HepG2 (cell line): ENCODE data around the gene ELOVL5. TPM values are rescaled to one million over a fixed set of nuclear protein-coding genes. Genes with fewer than 3 reads are reported as not detected.

Experiments used
- ATAC-seq: fragments of 200-7000 bp; cut with Tn5 transposase; 3 replicates; pipeline ENCODE4 v1.9.1; 2020; ENCODE audit warnings: mild to moderate bottlenecking, moderate library complexity
- BruUV-seq: library from RNA; stranded (reverse); fragments of 400-500 nt; replicated peaks from 2 replicates; lab custom pipeline; 2021; lab: Mats Ljungman, UMichigan
- CTCF ChIA-PET: fragments of 300-600 bp; formaldehyde crosslinking; extraction: SDS; loops from one replicate; lab custom pipeline; 2021; ENCODE audit warnings: low total read pairs, inconsistent platforms, low intra/inter-chr PET ratio; lab: Yijun Ruan, JAX
- POLR2A ChIA-PET: fragments of 350-600 bp; sonication (Branson Sonifier 250); formaldehyde crosslinking; loops from one replicate; lab custom pipeline; 2020; ENCODE audit warnings: antibody characterized with exemption, inconsistent platforms; lab: Yijun Ruan, JAX
- DNase-seq: peaks from one replicate; pipeline ENCODE4 v3.0.0-alpha.2; 2015; ENCODE audit warnings: low spot score
- FAIRE-seq: peaks from 3 replicates; lab custom pipeline; 2011; peaks lifted over from hg19 to GRCh38; lab: Jason Lieb, UNC
- H2AFZ ChIP-seq: one replicate; pipeline ENCODE4 v1.6.1; 2011; ENCODE audit warnings: low read length, inconsistent platforms
- H3K27ac ChIP-seq: fragments of 300-600 bp; 3 replicates; pipeline ENCODE4 v1.8.0; 2011; ENCODE audit warnings: mixed run types, mild to moderate bottlenecking, mixed read lengths, low read length, inconsistent platforms; ENCODE audit not compliant: insufficient read depth; ENCODE audit errors: extremely low read length
- H3K27me3 ChIP-seq, 2 experiments: fragments of 200-600 bp in 1 of 2; 2 replicates in 1 of 2; 3 replicates in 1 of 2; pipeline versions ENCODE4 v1.6.0 to v1.8.0; 2011; ENCODE audit warnings: low read length in 2 of 2, mild to moderate bottlenecking in 2 of 2, moderate library complexity in 2 of 2, inconsistent platforms in 1 of 2; ENCODE audit not compliant: insufficient read depth in 2 of 2, control insufficient read depth in 1 of 2
- H3K36me3 ChIP-seq, 2 experiments: fragments of 200-600 bp in 1 of 2; replicated peaks in 1 of 2; 2 replicates in 1 of 2; 3 replicates in 1 of 2; pipeline versions ENCODE4 v1.5.1 to v1.8.0; 2011; ENCODE audit warnings: low read length in 2 of 2, inconsistent platforms in 1 of 2; ENCODE audit not compliant: insufficient read depth in 2 of 2, control insufficient read depth in 1 of 2
- H3K4me1 ChIP-seq: 2 replicates; pipeline ENCODE4 v1.5.1; 2012; ENCODE audit warnings: low read length, inconsistent platforms; ENCODE audit not compliant: insufficient read depth
- H3K4me2 ChIP-seq: 2 replicates; pipeline ENCODE4 v1.6.0; 2011; ENCODE audit warnings: low read depth, low read length, inconsistent platforms
- H3K4me3 ChIP-seq, 3 experiments: fragments of 200-600 bp in 1 of 3; sonication (generic), shearing (Covaris generic) in 1 of 3; replicated peaks in 1 of 3; 2 replicates each; pipeline ENCODE4 v1.5.1; 2011 to 2016; ENCODE audit warnings: low read length in 3 of 3, inconsistent platforms in 2 of 3, low read depth in 2 of 3, mild to moderate bottlenecking in 2 of 3, control low read depth in 1 of 3, mixed read lengths in 1 of 3; ENCODE audit not compliant: insufficient read depth in 1 of 3
- H3K79me2 ChIP-seq: one replicate; pipeline ENCODE4 v1.6.1; 2011; ENCODE audit warnings: low read length, inconsistent platforms; ENCODE audit not compliant: insufficient read depth
- H3K9ac ChIP-seq: 2 replicates; pipeline ENCODE4 v1.6.0; 2011; ENCODE audit warnings: mild to moderate bottlenecking, low read depth, low read length, inconsistent platforms; ENCODE audit not compliant: insufficient read depth
- H3K9me3 ChIP-seq: 2 replicates; pipeline ENCODE4 v1.5.1; 2012; ENCODE audit warnings: mild to moderate bottlenecking, low read length
- H4K20me1 ChIP-seq: 2 replicates; pipeline ENCODE4 v1.6.0; 2011; ENCODE audit warnings: inconsistent platforms, mild to moderate bottlenecking, low read length, moderate library complexity; ENCODE audit not compliant: insufficient read depth
- ATRX ChIP-seq: sonication (generic); formaldehyde crosslinking; IDR thresholded peaks from 2 replicates; pipeline ENCODE4 v1.4.0; 2020; ENCODE audit warnings: missing genetic modification reagents, borderline replicate concordance
- HHEX ChIP-seq: IDR thresholded peaks from 2 replicates; pipeline ENCODE4 v1.6.1; 2016; ENCODE audit warnings: control low read depth
- HOXD1 ChIP-seq: sonication (generic); formaldehyde crosslinking; IDR thresholded peaks from 2 replicates; pipeline ENCODE4 v1.5.0; 2020; ENCODE audit warnings: missing genetic modification reagents
- MLLT10 ChIP-seq: sonication (generic); formaldehyde crosslinking; IDR thresholded peaks from 2 replicates; pipeline ENCODE4 v1.4.0; 2020; ENCODE audit warnings: missing genetic modification reagents
- MLX ChIP-seq: IDR thresholded peaks from 2 replicates; pipeline ENCODE4 v1.6.1; 2016
- PHF21A ChIP-seq: sonication (generic); formaldehyde crosslinking; IDR thresholded peaks from 2 replicates; pipeline ENCODE4 v1.5.0; 2020; ENCODE audit warnings: mild to moderate bottlenecking, missing genetic modification reagents
- REPIN1 ChIP-seq: sonication (generic); formaldehyde crosslinking; IDR thresholded peaks from 2 replicates; pipeline ENCODE4 v1.8.0; 2022; ENCODE audit warnings: missing genetic modification reagents, low read depth, mild to moderate bottlenecking, borderline replicate concordance
- TGIF2 ChIP-seq: IDR thresholded peaks from 2 replicates; pipeline ENCODE4 v1.6.1; 2016; ENCODE audit warnings: control low read depth, missing compliant biosample characterization
- TOE1 ChIP-seq: sonication (generic); formaldehyde crosslinking; IDR thresholded peaks from 2 replicates; pipeline ENCODE4 v1.4.0; 2020; ENCODE audit warnings: mild to moderate bottlenecking, missing genetic modification reagents
- ZNF383 ChIP-seq: sonication (generic); formaldehyde crosslinking; IDR thresholded peaks from 2 replicates; pipeline ENCODE4 v1.4.0; 2020; ENCODE audit warnings: missing genetic modification reagents, mild to moderate bottlenecking, borderline replicate concordance
- ZNF496 ChIP-seq: sonication (generic); formaldehyde crosslinking; IDR thresholded peaks from 2 replicates; pipeline ENCODE4 v1.8.1; 2023; ENCODE audit warnings: mild to moderate bottlenecking, moderate library complexity, missing genetic modification reagents; ENCODE audit not compliant: insufficient replicate concordance
- ZNF761 ChIP-seq: sonication (generic); formaldehyde crosslinking; conservative IDR thresholded peaks from 2 replicates; pipeline ENCODE4 v1.4.0; 2020; ENCODE audit warnings: mild to moderate bottlenecking, missing genetic modification reagents
- ZSCAN5A ChIP-seq: sonication (generic); formaldehyde crosslinking; IDR thresholded peaks from 2 replicates; pipeline ENCODE4 v1.8.0; 2022; ENCODE audit warnings: mild to moderate bottlenecking, missing genetic modification reagents, borderline replicate concordance
- WGBS: methylation state at CpG from one replicate; pipeline ENCODE4 v1.1.6; 2017; ENCODE audit warnings: low lambda C conversion rate; 5-methylcytosine and 5-hydroxymethylcytosine counted together
- in situ Hi-C: cut with HindIII; loops from 2 replicates; pipeline ENCODE4 v1.10.0; 2017; ENCODE audit warnings: low pct_unique_long_range_greater_than_20kb; ENCODE audit not compliant: extremely low pct_ligation_motif_present
- intact Hi-C: fragments of 100-400 bp; cut with micrococcal nuclease; formaldehyde crosslinking; loops from one replicate; pipeline ENCODE4 v1.10.0; 2022; ENCODE audit not compliant: unreplicated experiment
- polyA plus RNA-seq, 8 experiments: library from polyadenylated mRNA; depleted of rRNA in 3 of 8; stranded (reverse) in 7 of 8; unstranded in 1 of 8; fragments of >200 nt; fragmentation: Illumina TruSeq in 4 of 8; extraction: Trizol in 4 of 8; gene quantifications; 2 replicates each; pipeline versions ENCODE4 v1.2.1 to v1.2.3, GENCODE V29; 2011 to 2016; ENCODE audit warnings: low read depth in 4 of 8, missing spikeins in 1 of 8, mixed read lengths in 1 of 8; ENCODE audit not compliant: insufficient read depth in 1 of 8
- total RNA-seq, 5 experiments: library from RNA; depleted of rRNA; stranded (reverse); fragments of >200 nt; fragmentation: Illumina TruSeq; extraction: Trizol; gene quantifications; 2 replicates each; pipeline ENCODE4 v1.2.3, GENCODE V29; 2016; ENCODE audit warnings: low read depth in 1 of 5

Gene ELOVL5
- total and polyA plus RNA-seq, 2 of the 13 experiments (the other 11 are each of a cell fraction or from before 2014, with no cell fraction given) = 50.1 to 72.4 TPM

DNA sequence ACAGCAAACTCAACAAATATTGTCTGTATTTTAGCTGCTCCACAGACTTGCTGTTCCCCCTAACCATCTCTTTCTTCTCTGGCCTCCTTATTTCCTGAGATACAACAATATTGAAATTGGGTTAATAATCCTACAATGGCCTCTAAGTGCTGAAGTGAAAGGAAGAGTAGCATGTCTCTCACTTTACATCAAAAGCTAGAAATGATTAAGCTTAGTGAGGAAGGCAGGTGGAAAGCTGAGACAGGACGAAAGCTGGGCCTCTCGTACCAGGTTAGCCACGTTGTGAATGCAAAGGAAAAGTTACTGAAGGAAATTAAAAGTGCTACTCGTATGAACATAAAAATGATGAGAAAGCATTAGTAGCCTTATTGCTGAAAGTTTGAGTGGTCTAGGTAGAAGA lies 63.8 kb downstream of the ELOVL5 start:
- BruUV-seq = no TSS peak
- Histone ChIP-seq H3K36me3 (peaks cover 0 to 21% of the 10 kb centered on the region in 2 experiments; a peak in 3 of 5 replicates), H4K20me1 (no peaks in the 10 kb centered on the region), H3K4me2 (no peak overlapping the region), H3K27me3 (no peaks in the 10 kb centered on the region), H2AFZ (no peak overlapping the region), H3K4me1 (no peaks in the 10 kb centered on the region), H3K27ac (no peak overlapping the region), H3K79me2 (no peaks in the 10 kb centered on the region), H3K4me3 (no peak overlapping the region), H3K9ac (no peak overlapping the region)
- intact Hi-C loops (no loop called here), in situ Hi-C loops (no loop called here)
- ChIA-PET CTCF (no interaction called here), POLR2A (no interaction called here)
- no peak for DNase-seq
- WGBS = 93% methylated on average over 4 of the region's 4 CpGs
- ATAC-seq = no peak
- no peak for FAIRE-seq
- TF ChIP-seq MLLT10 (CRISPR knock-in tag) (no peak), ZNF496 (CRISPR knock-in tag) (no peak), REPIN1 (CRISPR knock-in tag) (no peak), ATRX (CRISPR knock-in tag) (no peak), TOE1 (CRISPR knock-in tag) (no peak), ZNF761 (no peak), MLX (CRISPR knock-in tag) (no peak), ZNF383 (CRISPR knock-in tag) (no peak), TGIF2 (no peak), HHEX (CRISPR knock-in tag) (no peak), ZSCAN5A (CRISPR knock-in tag) (no peak), HOXD1 (CRISPR knock-in tag) (no peak), PHF21A (no peak)
- TF ChIP-seq, all 625 proteins: peak for 0
- no peaks in the 10 kb centered on the region for H3K9me3 ChIP-seq
